PFSK-1 (cell line): Measurements from ENCODE around the gene FAF1.

Experiments used
- FOXP2 ChIP-seq: optimal IDR thresholded peaks from 2 replicates; pipeline ENCODE3; 2011; ENCODE audit warnings: borderline replicate concordance, control low read depth, inconsistent platforms; ENCODE audit not compliant: insufficient read depth; ENCODE audit errors: extremely low read length, extremely low read depth
- POLR2AphosphoS5 ChIP-seq: IDR thresholded peaks from 2 replicates; pipeline ENCODE4 v1.6.1; 2012; ENCODE audit warnings: low read depth, mild to moderate bottlenecking, control low read depth, low read length, moderate library complexity
- SIN3A ChIP-seq: IDR thresholded peaks from 2 replicates; pipeline ENCODE4 v1.6.1; 2012; ENCODE audit warnings: mild to moderate bottlenecking, low read length, moderate library complexity, borderline replicate concordance; ENCODE audit not compliant: insufficient read depth
- TAF1 ChIP-seq: IDR thresholded peaks from 2 replicates; pipeline ENCODE4 v1.6.1; 2012; ENCODE audit warnings: low read length, control low read depth, borderline replicate concordance; ENCODE audit not compliant: insufficient read depth
- TF ChIP-seq, protein P1 (sequence below), 2 experiments: IDR thresholded peaks; 2 replicates each; pipeline versions ENCODE4 v1.6.1 to v1.8.0; 2011 to 2012; ENCODE audit warnings: low read depth in 2 of 2, low read length in 2 of 2, control low read depth in 1 of 2, inconsistent platforms in 1 of 2, mild to moderate bottlenecking in 1 of 2, moderate library complexity in 1 of 2; ENCODE audit not compliant: insufficient read depth in 1 of 2

The FAF1 gene

GRCh38 chr1:50405814-50406213, 554.3 kb downstream of the FAF1 start:
- TF ChIP-seq TAF1 (no peak), POLR2AphosphoS5 (no peak), FOXP2 (no peak), SIN3A (no peak)
- TF ChIP-seq, protein P1, sequence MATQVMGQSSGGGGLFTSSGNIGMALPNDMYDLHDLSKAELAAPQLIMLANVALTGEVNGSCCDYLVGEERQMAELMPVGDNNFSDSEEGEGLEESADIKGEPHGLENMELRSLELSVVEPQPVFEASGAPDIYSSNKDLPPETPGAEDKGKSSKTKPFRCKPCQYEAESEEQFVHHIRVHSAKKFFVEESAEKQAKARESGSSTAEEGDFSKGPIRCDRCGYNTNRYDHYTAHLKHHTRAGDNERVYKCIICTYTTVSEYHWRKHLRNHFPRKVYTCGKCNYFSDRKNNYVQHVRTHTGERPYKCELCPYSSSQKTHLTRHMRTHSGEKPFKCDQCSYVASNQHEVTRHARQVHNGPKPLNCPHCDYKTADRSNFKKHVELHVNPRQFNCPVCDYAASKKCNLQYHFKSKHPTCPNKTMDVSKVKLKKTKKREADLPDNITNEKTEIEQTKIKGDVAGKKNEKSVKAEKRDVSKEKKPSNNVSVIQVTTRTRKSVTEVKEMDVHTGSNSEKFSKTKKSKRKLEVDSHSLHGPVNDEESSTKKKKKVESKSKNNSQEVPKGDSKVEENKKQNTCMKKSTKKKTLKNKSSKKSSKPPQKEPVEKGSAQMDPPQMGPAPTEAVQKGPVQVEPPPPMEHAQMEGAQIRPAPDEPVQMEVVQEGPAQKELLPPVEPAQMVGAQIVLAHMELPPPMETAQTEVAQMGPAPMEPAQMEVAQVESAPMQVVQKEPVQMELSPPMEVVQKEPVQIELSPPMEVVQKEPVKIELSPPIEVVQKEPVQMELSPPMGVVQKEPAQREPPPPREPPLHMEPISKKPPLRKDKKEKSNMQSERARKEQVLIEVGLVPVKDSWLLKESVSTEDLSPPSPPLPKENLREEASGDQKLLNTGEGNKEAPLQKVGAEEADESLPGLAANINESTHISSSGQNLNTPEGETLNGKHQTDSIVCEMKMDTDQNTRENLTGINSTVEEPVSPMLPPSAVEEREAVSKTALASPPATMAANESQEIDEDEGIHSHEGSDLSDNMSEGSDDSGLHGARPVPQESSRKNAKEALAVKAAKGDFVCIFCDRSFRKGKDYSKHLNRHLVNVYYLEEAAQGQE (IDR thresholded peaks at IDR 0.05; ENCODE audit: insufficient read depth in 1 of 2, low read depth in 2 of 2, low read length in 2 of 2), result no peak

DNA sequence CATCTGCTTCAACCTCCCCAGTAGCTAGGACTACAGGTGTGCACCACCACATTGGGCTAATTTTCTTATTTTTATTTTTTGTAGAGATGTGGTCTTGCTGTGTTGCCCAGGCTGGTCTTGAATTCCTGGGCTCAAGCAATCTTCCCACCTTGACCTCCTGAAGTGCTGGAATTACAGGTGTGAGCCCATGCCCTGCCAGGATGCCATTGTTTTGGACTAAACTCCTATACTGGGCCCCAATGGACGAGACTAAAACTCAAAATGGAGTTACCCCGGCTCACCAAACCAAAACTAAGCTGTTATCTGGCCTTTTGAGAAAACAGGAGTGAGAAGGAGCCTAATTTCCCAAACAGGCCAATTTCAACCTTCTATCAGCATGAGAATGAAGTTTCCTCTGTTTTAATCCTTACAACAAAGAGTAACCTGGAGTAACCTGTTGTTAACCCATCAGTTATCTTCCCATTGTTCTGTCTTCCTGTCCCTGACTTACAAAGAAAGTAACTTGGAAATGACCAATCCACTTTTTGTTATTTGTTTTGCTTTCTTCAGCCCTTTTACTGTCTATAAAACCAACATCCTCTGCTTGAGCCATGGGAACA, 566.4 kb downstream of the FAF1 start:
- TF ChIP-seq, protein P1 (IDR thresholded peaks at IDR 0.05; ENCODE audit: insufficient read depth in 1 of 2, low read depth in 2 of 2, low read length in 2 of 2), result no peak
- TF ChIP-seq SIN3A (no peak), FOXP2 (no peak), POLR2AphosphoS5 (no peak), TAF1 (no peak)
